Camera-type eye (tissue), 1 donor: Measurements from ENCODE around the gene GOLGA6L2. TPM values are rescaled to one million over a fixed set of nuclear protein-coding genes. Genes with fewer than 3 reads are reported as not detected.

Experiments
- total RNA-seq: library from RNA; depleted of rRNA; stranded (reverse); fragments of >200 nt; gene quantifications from one replicate; pipeline ENCODE4 v1.2.3, GENCODE V29; 2014

The GOLGA6L2 gene, protein sequence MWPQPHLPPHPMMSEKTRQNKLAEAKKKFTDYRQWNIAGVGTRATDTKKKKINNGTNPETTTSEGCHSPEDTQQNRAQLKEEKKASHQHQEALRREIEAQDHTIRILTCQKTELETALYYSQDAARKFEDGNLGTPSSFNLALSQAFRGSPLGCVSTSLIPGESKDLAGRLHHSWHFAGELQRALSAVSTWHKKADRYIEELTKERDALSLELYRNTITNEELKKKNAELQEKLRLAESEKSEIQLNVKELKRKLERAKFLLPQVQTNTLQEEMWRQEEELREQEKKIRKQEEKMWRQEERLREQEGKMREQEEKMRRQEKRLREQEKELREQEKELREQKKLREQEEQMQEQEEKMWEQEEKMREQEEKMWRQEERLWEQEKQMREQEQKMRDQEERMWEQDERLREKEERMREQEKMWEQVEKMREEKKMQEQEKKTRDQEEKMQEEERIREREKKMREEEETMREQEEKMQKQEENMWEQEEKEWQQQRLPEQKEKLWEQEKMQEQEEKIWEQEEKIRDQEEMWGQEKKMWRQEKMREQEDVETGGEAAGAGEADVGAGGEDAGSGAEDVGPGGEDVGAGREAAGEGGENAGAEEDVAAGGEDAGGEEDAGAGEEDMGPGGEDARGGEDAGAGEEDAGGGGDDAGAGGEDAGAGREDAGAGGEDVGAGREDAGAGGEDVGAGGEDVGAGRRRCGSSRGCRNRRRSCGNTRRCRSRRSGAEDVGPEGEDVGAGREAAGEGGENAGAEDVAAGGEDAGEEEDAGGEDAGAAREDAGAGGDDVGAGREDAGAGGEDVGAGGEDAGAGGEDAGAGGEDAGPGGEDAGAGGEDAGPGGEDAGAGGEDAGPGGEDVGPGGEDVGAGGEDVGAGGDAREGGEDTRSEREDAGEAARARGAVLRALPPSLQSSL
- total RNA-seq: not detected

DNA sequence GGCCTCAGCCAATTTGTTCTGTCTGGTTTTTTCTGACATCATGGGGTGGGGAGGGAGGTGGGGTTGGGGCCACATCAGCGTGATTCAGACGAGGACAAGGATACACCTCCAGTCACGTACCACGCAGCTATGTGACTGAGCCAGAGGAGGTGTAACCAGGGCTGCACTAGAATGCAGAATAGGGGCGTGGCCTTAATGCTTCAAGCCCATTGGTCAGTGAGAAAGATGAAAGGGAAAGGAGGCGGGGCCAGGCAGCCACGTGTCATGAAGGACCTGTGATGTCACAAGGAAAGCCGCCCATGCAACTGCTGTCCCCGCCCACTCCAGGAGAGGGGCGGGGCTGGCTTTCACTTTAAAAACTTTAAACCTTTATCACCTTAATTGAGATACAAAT lies at the start of gene GOLGA6L2:
Gene GOLGA6L2 (minus strand): TSS at position 137 of the 394 bp plus-strand sequence. CDS start 62 bp downstream, at position 75.

Other genes starting within 250 kb of the GOLGA6L2 start
- gene GOLGA6L26, start 113.0 kb downstream of the GOLGA6L2 start, total RNA-seq: not detected
- gene GOLGA8S, start 92.5 kb downstream of the GOLGA6L2 start, total RNA-seq: 0.82 TPM
- gene MKRN3, start 118.4 kb upstream of the GOLGA6L2 start, total RNA-seq: 34.4 TPM
- gene MAGEL2, start 200.6 kb upstream of the GOLGA6L2 start, total RNA-seq: 6.7 TPM
- gene NDN, start 240.1 kb upstream of the GOLGA6L2 start, total RNA-seq: 145 TPM